ENCODE measurements around the gene TREML2. TPM values are rescaled to one million over a fixed set of nuclear protein-coding genes. Genes with fewer than 3 reads are reported as not detected.
"Not testable (repeated sequence)": the region's sequence is repeated elsewhere in the genome, so short reads cannot be mapped to it uniquely, and the experiment has no call there.

TREML2 gene, protein sequence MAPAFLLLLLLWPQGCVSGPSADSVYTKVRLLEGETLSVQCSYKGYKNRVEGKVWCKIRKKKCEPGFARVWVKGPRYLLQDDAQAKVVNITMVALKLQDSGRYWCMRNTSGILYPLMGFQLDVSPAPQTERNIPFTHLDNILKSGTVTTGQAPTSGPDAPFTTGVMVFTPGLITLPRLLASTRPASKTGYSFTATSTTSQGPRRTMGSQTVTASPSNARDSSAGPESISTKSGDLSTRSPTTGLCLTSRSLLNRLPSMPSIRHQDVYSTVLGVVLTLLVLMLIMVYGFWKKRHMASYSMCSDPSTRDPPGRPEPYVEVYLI
- under 1 TPM in 1 of 4 donors, not detected in 3; 0.06 TPM for total RNA-seq

DNA sequence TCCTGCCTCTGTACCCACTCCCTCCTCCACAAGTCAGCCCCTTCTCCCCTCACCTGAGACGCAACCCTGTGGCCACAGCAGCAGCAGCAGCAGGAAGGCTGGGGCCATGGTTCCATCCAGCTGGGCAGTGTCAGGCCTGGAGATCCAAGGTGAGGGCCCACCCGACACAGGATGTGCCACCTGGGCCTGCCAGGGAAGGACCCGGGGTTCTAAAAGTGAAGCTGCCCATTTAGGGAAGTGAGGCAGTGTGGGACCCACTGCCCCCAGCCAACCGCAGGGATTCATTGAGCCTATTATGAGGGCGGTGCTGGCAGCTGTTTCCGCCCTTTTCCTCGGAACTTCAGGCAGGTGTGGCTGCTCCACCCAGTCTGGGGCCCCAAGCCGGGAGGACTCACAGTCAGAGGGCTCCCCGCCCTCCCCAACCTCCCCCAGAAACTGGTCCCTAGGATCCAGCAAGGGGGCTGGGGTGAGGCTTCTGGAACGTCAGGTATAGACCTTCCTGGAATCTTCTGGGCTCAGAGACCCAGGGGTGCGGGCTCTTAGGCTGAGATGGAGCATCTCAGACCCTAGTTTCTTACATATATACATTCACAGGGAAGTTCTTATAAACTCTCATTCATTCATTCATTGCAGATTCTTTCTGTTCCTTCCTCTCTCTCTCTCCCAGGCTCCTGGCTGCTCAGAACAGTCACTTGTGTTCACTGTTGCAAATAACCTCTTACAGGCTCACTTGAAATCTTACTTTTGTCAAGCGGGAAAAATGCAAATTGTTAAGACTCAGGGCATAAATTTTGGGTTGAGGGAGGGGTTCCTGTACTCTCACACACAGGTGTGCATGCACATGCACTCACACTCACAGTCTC, at the start of gene TREML2:
TREML2 (minus strand) TSS at position 249 of the 863 bp plus-strand sequence; CDS start at position 108, 141 bp downstream.
- no peak for DNase-seq (ENCODE audit: low spot score in 2 of 2)
- TF ChIP-seq, protein P1, sequence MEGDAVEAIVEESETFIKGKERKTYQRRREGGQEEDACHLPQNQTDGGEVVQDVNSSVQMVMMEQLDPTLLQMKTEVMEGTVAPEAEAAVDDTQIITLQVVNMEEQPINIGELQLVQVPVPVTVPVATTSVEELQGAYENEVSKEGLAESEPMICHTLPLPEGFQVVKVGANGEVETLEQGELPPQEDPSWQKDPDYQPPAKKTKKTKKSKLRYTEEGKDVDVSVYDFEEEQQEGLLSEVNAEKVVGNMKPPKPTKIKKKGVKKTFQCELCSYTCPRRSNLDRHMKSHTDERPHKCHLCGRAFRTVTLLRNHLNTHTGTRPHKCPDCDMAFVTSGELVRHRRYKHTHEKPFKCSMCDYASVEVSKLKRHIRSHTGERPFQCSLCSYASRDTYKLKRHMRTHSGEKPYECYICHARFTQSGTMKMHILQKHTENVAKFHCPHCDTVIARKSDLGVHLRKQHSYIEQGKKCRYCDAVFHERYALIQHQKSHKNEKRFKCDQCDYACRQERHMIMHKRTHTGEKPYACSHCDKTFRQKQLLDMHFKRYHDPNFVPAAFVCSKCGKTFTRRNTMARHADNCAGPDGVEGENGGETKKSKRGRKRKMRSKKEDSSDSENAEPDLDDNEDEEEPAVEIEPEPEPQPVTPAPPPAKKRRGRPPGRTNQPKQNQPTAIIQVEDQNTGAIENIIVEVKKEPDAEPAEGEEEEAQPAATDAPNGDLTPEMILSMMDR (IDR thresholded peaks at IDR 0.05): no peak
- no peak for TF ChIP-seq POLR2A (IDR thresholded peaks at IDR 0.05)
- WGBS, 2 donors: 56 to 67% methylated on average over 12 of the region's 12 CpGs
- intact Hi-C loops (cut with DNase I; ENCODE audit: low total_unique reads): no loop called here
- no peak within 1 kb of the TSS for H3K4me3 ChIP-seq (ENCODE audit: low read depth, poor library complexity, severe bottlenecking)

DNA sequence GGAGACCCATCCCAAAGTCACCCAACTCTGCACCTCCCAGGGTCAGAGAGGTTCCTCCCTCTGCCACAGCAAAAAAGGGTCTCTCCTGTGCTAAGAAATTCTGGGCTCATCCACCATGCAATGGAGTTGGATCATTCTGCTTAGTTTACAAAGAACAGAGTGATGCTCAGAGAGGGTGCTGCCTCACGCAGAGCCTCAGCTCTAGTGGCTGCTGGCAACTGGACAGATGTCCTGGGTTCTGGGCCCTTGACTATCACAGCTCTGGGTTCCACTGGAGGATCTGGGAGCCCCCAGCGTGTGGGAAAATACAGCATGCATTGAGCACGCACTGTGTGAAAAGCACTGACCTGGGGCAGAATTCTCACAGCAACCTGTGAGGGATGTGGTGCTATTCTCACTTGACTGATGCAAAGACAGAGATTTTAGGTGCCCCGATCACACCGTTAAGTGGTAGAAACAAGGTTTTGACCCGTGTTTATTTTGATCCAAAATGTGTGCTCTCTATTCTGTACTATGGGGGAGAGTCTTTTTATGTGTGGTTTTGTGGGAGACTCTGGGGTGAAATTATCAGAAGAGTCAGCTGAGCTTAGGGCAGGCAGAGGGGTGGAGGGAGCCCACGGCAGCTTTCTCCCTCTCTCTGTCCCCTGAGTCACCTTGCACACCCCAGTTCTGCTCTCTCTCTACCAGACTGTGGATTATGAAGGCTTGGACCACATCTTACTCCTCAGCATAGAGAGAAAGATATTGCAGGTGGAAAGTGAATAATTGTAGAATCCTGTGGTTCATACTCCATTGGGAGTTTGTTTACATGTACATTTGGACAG, 47.1 kb upstream of the TREML2 start:
- intact Hi-C loops (cut with DNase I; ENCODE audit: low total_unique reads): no loop called here
- 79 to 80% methylated on average over 7 of the region's 7 CpGs for WGBS, 2 donors
- TF ChIP-seq POLR2A (IDR thresholded peaks at IDR 0.05): no peak
- TF ChIP-seq, protein P1 (IDR thresholded peaks at IDR 0.05): no peak
- no peak for DNase-seq (ENCODE audit: low spot score in 2 of 2)
- H3K4me3 ChIP-seq (ENCODE audit: low read depth, poor library complexity, severe bottlenecking): no peak overlapping the region

DNA sequence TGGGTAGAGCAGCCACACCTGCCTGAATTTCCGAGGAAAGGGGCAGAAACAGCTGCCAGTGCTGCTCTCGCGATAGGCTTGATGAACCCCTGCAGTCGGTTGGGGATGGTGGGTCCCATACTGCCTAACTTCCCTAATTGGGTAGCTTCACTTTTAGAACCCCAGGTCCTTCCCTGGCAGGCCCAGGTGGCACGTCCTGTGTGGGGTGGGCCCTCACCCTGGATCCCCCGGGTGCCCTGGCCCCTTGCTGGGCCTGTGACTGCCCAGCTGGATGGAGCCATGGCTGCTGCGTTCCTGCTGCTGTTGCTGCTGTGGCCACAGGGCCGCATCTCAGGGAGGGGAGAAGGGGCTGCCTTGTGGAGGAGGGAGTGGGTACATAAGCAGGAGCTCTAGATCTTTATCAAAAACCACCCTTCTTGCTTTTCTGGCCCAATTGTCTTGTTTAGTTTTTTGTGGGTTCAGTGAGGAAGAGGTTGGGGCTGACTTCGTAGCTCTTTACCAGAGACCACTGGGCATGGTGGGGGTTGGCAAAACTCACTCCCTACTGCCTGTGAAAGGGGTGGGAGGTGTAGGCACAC, 46.4 kb upstream of the TREML2 start:
- 77 to 79% methylated on average over 5 to 9 of the region's 9 CpGs for WGBS, 2 donors
- no peak for DNase-seq (ENCODE audit: low spot score in 2 of 2)
- intact Hi-C loops (cut with DNase I; ENCODE audit: low total_unique reads): no loop called here
- no peak overlapping the region for H3K4me3 ChIP-seq (ENCODE audit: low read depth, poor library complexity, severe bottlenecking)
- TF ChIP-seq, protein P1 (IDR thresholded peaks at IDR 0.05): no peak
- TF ChIP-seq POLR2A (IDR thresholded peaks at IDR 0.05): no peak

DNA sequence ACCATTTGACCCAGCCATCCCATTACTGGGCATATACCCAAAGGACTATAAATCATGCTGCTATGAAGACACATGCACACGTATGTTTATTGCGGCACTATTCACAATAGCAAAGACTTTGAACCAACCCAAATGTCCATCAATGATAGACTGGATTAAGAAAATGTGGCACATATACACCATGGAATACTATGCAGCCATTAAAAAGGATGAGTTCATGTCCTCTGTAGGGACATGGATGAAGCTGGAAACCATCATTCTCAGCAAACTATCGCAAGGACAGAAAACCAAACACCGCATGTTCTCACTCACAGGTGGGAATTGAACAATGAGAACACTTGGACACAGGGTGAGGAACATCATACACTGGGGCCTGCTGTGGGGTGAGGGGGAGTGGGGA, 45.6 kb upstream of the TREML2 start:
- DNase-seq (ENCODE audit: low spot score in 2 of 2); H3K4me3 ChIP-seq (ENCODE audit: low read depth, poor library complexity, severe bottlenecking); intact Hi-C loops (cut with DNase I; ENCODE audit: low total_unique reads): not testable (repeated sequence)
- 85 to 94% methylated on average over 4 of the region's 4 CpGs for WGBS, 2 donors

DNA sequence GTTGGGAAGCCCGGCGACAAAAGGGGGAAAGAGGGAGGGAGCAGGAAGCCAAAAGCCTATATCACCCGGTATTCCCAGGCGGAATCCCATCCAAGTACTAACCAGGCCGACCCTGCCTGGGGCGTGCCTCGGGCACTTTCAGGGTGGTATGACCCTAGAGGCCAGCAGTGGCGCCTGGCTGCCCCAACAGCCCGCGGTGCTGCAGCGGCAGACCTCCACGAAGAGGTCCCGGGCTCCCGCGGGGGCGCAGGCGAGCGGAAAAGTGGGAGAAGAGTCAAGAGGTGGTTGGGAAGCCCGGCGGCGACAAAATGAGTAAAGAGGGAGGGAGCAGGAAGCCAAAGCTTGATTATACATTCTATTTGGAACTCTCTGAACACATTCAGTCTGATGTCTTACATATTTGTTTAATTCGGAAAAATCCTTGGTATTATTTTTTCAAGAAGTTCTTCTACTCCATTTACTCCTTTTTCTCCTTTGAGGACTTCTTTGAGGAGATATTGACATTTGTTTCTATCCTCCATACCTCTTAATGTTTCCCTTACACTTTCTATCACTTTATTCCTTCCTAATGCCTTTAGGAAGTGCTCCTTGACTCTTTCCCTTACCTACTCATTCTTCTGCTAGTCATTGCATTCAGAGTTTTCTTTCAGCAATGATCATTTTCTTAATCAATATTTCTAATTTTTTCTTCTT, 38.7 kb upstream of the TREML2 start:
- 5 to 11% methylated on average over 22 of the region's 22 CpGs for WGBS, 2 donors
- DNase-seq (ENCODE audit: low spot score in 2 of 2): no peak
- TF ChIP-seq POLR2A (IDR thresholded peaks at IDR 0.05): no peak
- TF ChIP-seq, protein P1 (IDR thresholded peaks at IDR 0.05): no peak
- H3K4me3 ChIP-seq (ENCODE audit: low read depth, poor library complexity, severe bottlenecking): no peak overlapping the region
- intact Hi-C loops (cut with DNase I; ENCODE audit: low total_unique reads): no loop called here
